T-helper 2 cell (primary cell): ENCODE results near the gene NRXN2.

ENCODE experiments used
- DNase-seq, 5 experiments: peaks; one replicate each; pipeline versions ENCODE4 v3.0.0 to v3.0.0-alpha.2; 2012 to 2022

The NRXN2 gene

GRCh38 chr11:64644647-64645275 is 78.2 kb downstream of the NRXN2 start:
- no peak for DNase-seq

- no peak for DNase-seq
Observed at GRCh38 chr11:64643920-64644646, 78.9 kb downstream of the NRXN2 start.

- DNase-seq, result no peak
Observed at GRCh38 chr11:64643256-64643881, 79.6 kb downstream of the NRXN2 start.

- DNase-seq, result no peak
Observed at GRCh38 chr11:64642871-64643255, 80.1 kb downstream of the NRXN2 start.

- DNase-seq, result no peak
Observed at GRCh38 chr11:64642418-64642735, 80.6 kb downstream of the NRXN2 start.

- no peak for DNase-seq
Observed at GRCh38 chr11:64641596-64642417, 81.2 kb downstream of the NRXN2 start.

- DNase-seq, result no peak
Observed at GRCh38 chr11:64639885-64640284, 83.1 kb downstream of the NRXN2 start.

GRCh38 chr11:64638829-64639228 is 84.2 kb downstream of the NRXN2 start:
- no peak for DNase-seq

- DNase-seq, result no peak
Observed at GRCh38 chr11:64638018-64638665, 84.9 kb downstream of the NRXN2 start.

- no peak for DNase-seq
Observed at GRCh38 chr11:64637334-64638017, 85.5 kb downstream of the NRXN2 start.

GRCh38 chr11:64633555-64634159 is 89.3 kb downstream of the NRXN2 start:
- no peak for DNase-seq

- DNase-seq, result no peak
Observed at GRCh38 chr11:64632654-64633053, 90.3 kb downstream of the NRXN2 start.

- DNase-seq, result no peak
Observed at GRCh38 chr11:64632237-64632636, 90.8 kb downstream of the NRXN2 start.

GRCh38 chr11:64631675-64632074 is 91.3 kb downstream of the NRXN2 start:
- no peak for DNase-seq

GRCh38 chr11:64629796-64630562 is 93.0 kb downstream of the NRXN2 start:
- no peak for DNase-seq

GRCh38 chr11:64629103-64629502 is 93.9 kb downstream of the NRXN2 start:
- no peak for DNase-seq

- DNase-seq, result no peak
Observed at GRCh38 chr11:64628596-64628995, 94.4 kb downstream of the NRXN2 start.

GRCh38 chr11:64627371-64627770 is 95.6 kb downstream of the NRXN2 start:
- no peak for DNase-seq

- DNase-seq, result no peak
Observed at GRCh38 chr11:64626637-64627036, 96.4 kb downstream of the NRXN2 start.

- no peak for DNase-seq
Observed at GRCh38 chr11:64624883-64625481, 98.0 kb downstream of the NRXN2 start.

GRCh38 chr11:64622681-64623080 is 100.3 kb downstream of the NRXN2 start:
- no peak for DNase-seq
